Type B pancreatic cell (in vitro differentiated cells): ENCODE data around the gene ITPKB. TPM values are rescaled to one million over a fixed set of nuclear protein-coding genes. Genes with fewer than 3 reads are reported as not detected.
"Not testable (repeated sequence)": the region's sequence is repeated elsewhere in the genome, so short reads cannot be mapped to it uniquely, and the experiment has no call there.

Experiments used
- DNase-seq: peaks from one replicate; pipeline ENCODE4 v3.0.0; 2021; ENCODE audit warnings: mixed read lengths; ENCODE audit not compliant: unreplicated experiment; ENCODE audit errors: extremely low spot score
- H3K27ac Mint-ChIP-seq: 2 replicates; pipeline ENCODE4 v1.8.0; 2021; ENCODE audit warnings: mild to moderate bottlenecking, mixed read lengths
- H3K27me3 Mint-ChIP-seq: 2 replicates; pipeline ENCODE4 v1.8.0; 2021; ENCODE audit warnings: mixed read lengths
- H3K36me3 Mint-ChIP-seq: 2 replicates; pipeline ENCODE4 v1.8.0; 2021; ENCODE audit warnings: mixed read lengths
- H3K4me1 Mint-ChIP-seq: one replicate; pipeline ENCODE4 v1.8.0; 2021; ENCODE audit warnings: mixed read lengths; ENCODE audit not compliant: unreplicated experiment
- H3K4me3 Mint-ChIP-seq: 2 replicates; pipeline ENCODE4 v1.8.0; 2021; ENCODE audit warnings: mild to moderate bottlenecking, mixed read lengths
- H3K9me3 Mint-ChIP-seq: 2 replicates; pipeline ENCODE4 v1.8.0; 2021; ENCODE audit warnings: mixed read lengths
- total RNA-seq: library from RNA; stranded (reverse); gene quantifications from 2 replicates; pipeline ENCODE4 v1.2.1, GENCODE V29; 2021; ENCODE audit warnings: low replicate concordance
- TF ChIP-seq, protein P1 (sequence below): fragments of 200-600 bp; sonication (generic); conservative IDR thresholded peaks from 2 replicates; pipeline ENCODE4 v1.5.0; 2021; ENCODE audit warnings: antibody characterized with exemption, mild to moderate bottlenecking

ITPKB gene
- total RNA-seq, 1 donor from 2014 or later, result 31.4 TPM

DNA sequence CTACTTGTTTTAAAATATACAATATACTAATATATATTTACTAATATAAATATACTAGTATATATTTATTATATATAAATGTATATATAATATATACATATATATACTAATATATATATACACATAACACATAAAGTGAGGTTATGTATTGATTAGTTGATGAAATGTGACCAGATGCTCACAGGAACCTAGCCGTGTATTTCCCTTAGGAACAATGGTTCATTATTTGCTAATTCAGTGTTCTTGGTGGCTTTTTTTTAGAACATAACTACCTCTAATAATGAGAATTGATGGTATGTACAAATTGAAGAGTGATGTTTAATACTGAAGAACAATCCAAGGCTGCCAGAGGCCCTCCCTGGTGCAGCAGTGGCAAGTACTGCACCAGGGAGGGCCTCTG lies 37.9 kb upstream of the ITPKB start:
- H3K27ac Mint-ChIP-seq, result no peak overlapping the region
- no peak for DNase-seq
- no peaks in the 10 kb centered on the region for H3K36me3 Mint-ChIP-seq
- TF ChIP-seq, protein P1, sequence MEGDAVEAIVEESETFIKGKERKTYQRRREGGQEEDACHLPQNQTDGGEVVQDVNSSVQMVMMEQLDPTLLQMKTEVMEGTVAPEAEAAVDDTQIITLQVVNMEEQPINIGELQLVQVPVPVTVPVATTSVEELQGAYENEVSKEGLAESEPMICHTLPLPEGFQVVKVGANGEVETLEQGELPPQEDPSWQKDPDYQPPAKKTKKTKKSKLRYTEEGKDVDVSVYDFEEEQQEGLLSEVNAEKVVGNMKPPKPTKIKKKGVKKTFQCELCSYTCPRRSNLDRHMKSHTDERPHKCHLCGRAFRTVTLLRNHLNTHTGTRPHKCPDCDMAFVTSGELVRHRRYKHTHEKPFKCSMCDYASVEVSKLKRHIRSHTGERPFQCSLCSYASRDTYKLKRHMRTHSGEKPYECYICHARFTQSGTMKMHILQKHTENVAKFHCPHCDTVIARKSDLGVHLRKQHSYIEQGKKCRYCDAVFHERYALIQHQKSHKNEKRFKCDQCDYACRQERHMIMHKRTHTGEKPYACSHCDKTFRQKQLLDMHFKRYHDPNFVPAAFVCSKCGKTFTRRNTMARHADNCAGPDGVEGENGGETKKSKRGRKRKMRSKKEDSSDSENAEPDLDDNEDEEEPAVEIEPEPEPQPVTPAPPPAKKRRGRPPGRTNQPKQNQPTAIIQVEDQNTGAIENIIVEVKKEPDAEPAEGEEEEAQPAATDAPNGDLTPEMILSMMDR, result no peak
- no peaks in the 10 kb centered on the region for H3K9me3 Mint-ChIP-seq
- no peak overlapping the region for H3K4me3 Mint-ChIP-seq
- peaks cover 4% of the 10 kb centered on the region for H3K4me1 Mint-ChIP-seq
- H3K27me3 Mint-ChIP-seq, result no peaks in the 10 kb centered on the region

DNA sequence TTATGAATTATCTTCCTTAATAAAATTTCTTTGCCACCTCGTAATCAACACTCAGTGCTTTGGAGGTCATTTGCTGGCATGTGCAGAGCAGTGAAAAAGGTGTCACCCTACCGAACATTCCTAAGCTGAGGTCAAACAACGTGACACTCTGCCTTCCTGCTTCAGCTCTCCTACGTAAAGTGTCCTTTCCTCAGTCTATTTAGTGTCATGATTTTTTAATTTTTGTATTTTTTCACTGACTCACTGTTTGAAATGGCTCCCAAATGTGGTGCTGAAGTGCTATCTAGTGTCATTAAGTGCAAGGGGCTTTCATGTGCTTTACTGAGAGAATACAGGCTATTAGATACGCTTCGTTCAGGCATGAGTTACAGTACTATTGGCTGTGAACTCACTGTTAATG lies 37.0 kb upstream of the ITPKB start:
- Mint-ChIP-seq H3K4me3 (no peak overlapping the region), H3K27me3 (no peaks in the 10 kb centered on the region)

DNA sequence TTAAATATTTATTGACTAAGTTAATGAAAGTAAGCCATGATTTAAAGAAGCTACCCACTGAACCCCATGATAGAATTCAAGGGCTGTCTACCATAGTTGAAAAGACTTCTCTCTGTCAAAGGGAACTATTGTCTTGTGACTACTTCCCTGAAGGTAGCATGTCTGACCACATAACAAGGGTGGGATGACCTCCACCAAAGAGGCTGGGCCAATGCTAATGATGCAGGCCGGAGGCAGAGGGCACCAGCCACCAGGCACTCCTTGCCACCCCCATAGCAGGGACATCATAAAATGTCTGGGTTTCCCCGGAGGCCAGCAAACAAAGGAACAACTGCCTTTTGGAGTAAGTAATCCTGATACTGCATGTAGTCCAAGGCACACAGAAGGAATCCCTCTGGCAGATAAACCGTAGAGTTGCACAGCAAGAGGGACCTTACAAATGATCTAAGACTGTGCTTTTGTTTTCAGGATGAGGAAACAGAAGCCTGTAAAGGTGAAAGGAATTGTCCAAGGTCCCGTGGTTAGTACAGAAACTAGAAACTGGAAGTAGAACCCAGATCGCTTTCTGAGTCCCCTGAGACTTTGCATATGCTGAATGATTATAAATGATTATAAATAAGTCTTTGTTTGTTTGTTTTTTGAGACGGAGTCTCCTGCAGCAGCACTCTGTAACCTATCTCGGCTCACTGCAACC lies 33.5 kb upstream of the ITPKB start:
- Mint-ChIP-seq H3K4me3 (no peak overlapping the region), H3K27me3 (peaks cover 2% of the 10 kb centered on the region), H3K27ac (no peak overlapping the region), H3K9me3 (no peaks in the 10 kb centered on the region), H3K4me1 (no peaks in the 10 kb centered on the region), H3K36me3 (no peaks in the 10 kb centered on the region)
- TF ChIP-seq, protein P1, result no peak
- DNase-seq, result no peak

More for the DNA sequence above, 37.0 kb upstream of the ITPKB start:
- TF ChIP-seq, protein P1, result no peak
- no peaks in the 10 kb centered on the region for H3K36me3 Mint-ChIP-seq
- DNase-seq, result no peak
- peaks cover 4% of the 10 kb centered on the region for H3K4me1 Mint-ChIP-seq
- no peaks in the 10 kb centered on the region for H3K9me3 Mint-ChIP-seq
- H3K27ac Mint-ChIP-seq, result no peak overlapping the region

DNA sequence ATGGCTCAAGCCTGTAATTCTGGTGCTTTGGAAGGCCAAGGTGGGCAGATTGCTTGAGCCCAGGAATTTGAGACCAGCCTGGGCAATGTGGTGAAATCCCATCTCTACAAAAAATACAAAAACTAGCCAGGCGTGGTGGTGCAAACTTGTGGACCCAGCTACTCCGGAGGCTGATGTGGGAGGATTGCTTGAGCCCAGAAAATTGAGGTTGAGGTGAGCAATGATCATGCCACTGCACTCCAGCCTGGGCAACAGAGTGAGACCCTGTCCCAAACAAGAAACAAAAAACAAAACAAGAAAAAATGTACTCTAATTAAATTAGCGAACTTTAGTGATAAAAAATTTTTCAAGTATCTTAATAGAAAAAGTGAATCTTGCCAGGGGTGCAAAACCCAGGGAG lies 28.1 kb upstream of the ITPKB start:
- not testable (repeated sequence) for H3K9me3 Mint-ChIP-seq, H3K27ac Mint-ChIP-seq, DNase-seq, H3K4me3 Mint-ChIP-seq, H3K4me1 Mint-ChIP-seq, H3K36me3 Mint-ChIP-seq
- H3K27me3 Mint-ChIP-seq, result peaks cover 27% of the 10 kb centered on the region

DNA sequence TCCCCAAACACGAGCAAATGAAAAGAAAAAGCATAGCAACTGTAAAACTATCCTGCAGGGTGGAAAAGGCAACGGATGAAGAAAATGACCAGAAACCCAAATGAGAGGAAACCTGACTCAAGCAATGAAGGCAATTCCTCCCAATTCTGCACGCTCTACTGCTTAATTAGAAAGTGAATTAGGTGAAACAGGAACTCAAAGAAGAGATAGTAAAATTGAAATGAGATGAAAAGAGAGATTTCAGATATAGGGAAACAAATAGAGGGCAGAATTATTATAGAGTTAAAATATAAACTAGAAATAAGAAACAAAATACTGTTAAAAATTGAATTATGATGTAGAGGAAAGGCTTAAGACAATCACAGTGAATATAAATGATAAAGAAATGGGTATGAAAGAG lies 27.5 kb upstream of the ITPKB start:
- H3K4me1 Mint-ChIP-seq, result peaks cover 7% of the 10 kb centered on the region
- H3K9me3 Mint-ChIP-seq, result peaks cover 7% of the 10 kb centered on the region
- no peak overlapping the region for H3K4me3 Mint-ChIP-seq
- H3K36me3 Mint-ChIP-seq, result no peaks in the 10 kb centered on the region
- H3K27me3 Mint-ChIP-seq, result peaks cover 29% of the 10 kb centered on the region
- H3K27ac Mint-ChIP-seq, result no peak overlapping the region
- TF ChIP-seq, protein P1, result no peak
- no peak for DNase-seq

DNA sequence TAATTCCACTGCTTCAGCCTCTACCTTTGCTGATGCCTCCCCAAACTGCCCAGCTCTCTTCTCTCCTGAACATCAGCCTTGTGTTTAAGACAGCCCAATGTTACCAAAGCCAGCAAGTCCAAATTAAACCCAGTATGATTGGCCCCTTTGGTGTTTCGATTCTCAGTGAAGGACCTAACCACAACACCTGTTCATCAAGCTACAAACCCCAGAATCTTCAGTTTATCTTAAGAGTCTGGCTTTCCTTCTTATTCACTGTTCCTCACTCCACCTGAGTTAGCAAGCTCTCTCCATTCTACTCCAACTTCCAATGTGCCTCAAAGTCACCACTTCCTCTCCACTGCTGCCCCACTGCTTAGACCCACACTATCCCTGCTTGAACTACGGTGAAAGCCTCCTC lies 25.5 kb upstream of the ITPKB start:
- TF ChIP-seq, protein P1, result no peak
- H3K4me3 Mint-ChIP-seq, result no peak overlapping the region
- peaks cover 28% of the 10 kb centered on the region for H3K27me3 Mint-ChIP-seq
- H3K4me1 Mint-ChIP-seq, result peaks cover 7% of the 10 kb centered on the region
- H3K27ac Mint-ChIP-seq, result no peak overlapping the region
- peaks cover 7% of the 10 kb centered on the region for H3K9me3 Mint-ChIP-seq
- no peak for DNase-seq
- no peaks in the 10 kb centered on the region for H3K36me3 Mint-ChIP-seq
